ENCODE measurements around the gene ARPP21. TPM values are rescaled to one million over a fixed set of nuclear protein-coding genes. Genes with fewer than 3 reads are reported as not detected.

ARPP21 gene
- total RNA-seq, 2 donors from 2014 or later, result not detected

DNA sequence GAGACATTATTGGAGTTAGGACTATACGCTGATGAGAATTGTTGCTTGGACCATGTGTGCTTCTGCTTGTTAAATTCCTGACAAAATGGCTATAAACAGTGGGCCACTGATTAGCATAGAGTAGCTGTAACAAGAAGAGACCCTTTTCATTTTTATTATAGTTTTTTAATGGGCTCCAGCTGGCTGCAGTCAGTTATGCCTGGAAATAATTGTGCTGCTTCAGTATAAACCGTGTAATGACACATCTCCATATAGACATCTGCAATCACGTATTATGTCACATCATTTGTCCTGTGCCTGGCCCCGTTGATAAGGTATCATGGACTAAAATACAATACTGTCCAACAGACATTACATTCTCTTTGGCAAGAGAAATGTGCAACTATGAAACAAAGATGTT lies 50.9 kb downstream of the ARPP21 start:
- Histone ChIP-seq H3K4me1 (no peaks in the 10 kb centered on the region), H3K27ac (no peak overlapping the region), H3K4me3 (no peak overlapping the region), H3K27me3 (no peaks in the 10 kb centered on the region), H3K36me3 (no peaks in the 10 kb centered on the region), H3K9me3 (no peaks in the 10 kb centered on the region)
- TF ChIP-seq, protein P1, sequence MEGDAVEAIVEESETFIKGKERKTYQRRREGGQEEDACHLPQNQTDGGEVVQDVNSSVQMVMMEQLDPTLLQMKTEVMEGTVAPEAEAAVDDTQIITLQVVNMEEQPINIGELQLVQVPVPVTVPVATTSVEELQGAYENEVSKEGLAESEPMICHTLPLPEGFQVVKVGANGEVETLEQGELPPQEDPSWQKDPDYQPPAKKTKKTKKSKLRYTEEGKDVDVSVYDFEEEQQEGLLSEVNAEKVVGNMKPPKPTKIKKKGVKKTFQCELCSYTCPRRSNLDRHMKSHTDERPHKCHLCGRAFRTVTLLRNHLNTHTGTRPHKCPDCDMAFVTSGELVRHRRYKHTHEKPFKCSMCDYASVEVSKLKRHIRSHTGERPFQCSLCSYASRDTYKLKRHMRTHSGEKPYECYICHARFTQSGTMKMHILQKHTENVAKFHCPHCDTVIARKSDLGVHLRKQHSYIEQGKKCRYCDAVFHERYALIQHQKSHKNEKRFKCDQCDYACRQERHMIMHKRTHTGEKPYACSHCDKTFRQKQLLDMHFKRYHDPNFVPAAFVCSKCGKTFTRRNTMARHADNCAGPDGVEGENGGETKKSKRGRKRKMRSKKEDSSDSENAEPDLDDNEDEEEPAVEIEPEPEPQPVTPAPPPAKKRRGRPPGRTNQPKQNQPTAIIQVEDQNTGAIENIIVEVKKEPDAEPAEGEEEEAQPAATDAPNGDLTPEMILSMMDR (IDR thresholded peaks at IDR 0.05), result no peak
- no peak for DNase-seq (ENCODE audit: low spot score)

DNA sequence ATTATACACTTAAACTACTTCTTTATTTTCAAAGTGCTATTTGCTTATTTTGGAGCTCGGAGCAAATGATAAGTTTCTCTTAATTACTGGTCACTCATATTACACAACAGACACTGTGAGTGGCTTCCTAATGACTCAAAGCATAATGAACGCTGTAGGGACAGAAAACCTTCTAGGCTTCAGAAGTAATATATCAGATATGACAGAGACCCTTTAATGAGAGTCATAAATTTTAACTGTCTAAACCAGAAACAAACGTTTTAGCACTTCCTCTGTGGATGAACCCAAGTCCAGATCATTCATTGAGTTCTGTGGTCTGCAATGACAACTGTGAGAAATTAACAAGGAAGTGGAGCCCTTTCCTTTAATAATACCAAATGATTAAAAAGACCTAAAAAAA lies 66.6 kb downstream of the ARPP21 start:
- no peak for DNase-seq (ENCODE audit: low spot score)
- Histone ChIP-seq H3K27me3 (no peaks in the 10 kb centered on the region), H3K4me1 (no peaks in the 10 kb centered on the region), H3K4me3 (no peak overlapping the region), H3K36me3 (no peaks in the 10 kb centered on the region), H3K9me3 (no peaks in the 10 kb centered on the region), H3K27ac (no peak overlapping the region)
- TF ChIP-seq, protein P1 (IDR thresholded peaks at IDR 0.05), result no peak

DNA sequence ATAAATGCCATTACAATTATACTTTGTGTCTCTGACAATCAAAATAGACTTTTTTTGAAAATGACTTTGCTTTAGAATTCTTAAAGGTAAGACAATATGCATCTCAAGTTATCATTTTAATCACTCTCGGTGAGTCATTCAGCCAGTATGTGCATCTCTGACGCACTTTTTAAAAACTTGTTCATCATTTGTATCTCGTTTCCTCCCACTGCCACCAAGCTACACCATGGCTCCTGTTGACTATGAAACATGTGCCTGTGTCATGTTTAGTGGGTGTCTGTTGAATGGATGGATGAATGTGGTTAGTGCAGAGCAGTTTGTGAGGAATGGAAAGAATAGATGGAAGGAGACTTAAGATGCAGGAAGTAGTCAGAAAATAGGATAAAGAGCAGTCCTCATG lies 68.6 kb downstream of the ARPP21 start:
- TF ChIP-seq, protein P1 (IDR thresholded peaks at IDR 0.05), result no peak
- Histone ChIP-seq H3K27ac (no peak overlapping the region), H3K9me3 (no peaks in the 10 kb centered on the region), H3K4me1 (no peaks in the 10 kb centered on the region), H3K27me3 (no peaks in the 10 kb centered on the region), H3K4me3 (no peak overlapping the region), H3K36me3 (no peaks in the 10 kb centered on the region)
- DNase-seq (ENCODE audit: low spot score), result no peak

DNA sequence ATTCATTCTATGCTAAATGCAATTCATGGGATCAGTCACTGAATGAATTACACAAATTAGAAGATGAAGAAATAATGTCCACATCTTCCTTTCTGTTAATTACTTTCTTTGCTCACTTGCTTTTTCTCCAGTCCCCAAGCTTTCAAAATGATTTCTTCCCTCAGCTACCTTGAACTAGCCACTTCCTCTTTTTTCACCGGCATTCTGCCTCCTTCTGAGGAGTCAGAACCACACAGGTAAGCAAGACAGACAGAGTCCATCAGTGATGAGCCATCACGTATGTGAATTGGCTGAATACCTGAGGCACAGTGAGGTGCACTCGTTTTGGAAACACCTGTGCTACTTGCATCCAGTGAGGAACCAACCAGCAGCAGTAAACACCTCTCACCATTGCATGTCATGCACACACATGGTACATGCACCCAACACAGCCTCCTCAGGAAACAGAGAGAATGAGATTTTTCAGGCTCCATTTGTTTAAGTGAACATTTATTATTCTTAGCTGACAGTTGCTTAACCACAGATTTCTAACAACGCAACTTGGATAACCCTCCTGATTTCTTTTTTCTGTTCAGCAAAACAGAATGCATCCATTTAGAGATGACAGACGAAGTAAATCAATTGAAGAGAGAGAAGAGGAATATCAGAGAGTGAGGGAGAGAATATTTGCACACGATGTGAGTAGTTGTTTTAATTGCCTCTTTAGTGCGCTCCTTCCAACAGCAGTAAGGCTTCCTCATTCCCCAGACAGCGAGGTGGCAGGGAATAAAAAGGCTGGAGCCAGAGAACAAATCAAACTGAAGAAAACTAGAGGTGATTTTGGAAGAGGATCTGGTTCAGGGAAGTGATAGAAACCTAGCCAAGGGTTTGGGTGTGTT lies 69.3 kb downstream of the ARPP21 start:
- Histone ChIP-seq H3K4me1 (no peaks in the 10 kb centered on the region), H3K4me3 (no peak overlapping the region), H3K27me3 (no peaks in the 10 kb centered on the region), H3K9me3 (no peaks in the 10 kb centered on the region), H3K27ac (no peak overlapping the region), H3K36me3 (no peaks in the 10 kb centered on the region)
- TF ChIP-seq, protein P1 (IDR thresholded peaks at IDR 0.05), result no peak
- no peak for DNase-seq (ENCODE audit: low spot score)

DNA sequence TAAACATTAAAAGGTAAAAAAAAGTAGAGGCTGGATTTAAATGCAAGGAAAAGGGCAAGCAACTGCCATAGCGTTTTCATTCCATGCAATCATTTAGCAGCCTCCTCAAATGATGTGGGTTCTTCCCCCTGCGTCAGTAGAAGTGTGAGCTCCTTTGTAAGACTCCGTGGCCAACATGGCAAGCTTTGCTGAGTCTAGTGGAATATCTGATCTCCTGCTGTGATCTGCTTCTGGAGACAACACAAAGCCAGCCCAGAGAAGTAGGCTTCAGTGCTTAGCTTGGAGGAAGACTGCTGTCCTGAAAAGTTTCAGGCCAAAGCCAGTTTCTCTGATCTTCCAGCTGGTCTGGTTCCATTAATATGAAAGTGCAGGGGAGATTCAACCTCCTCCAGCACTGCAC lies 70.4 kb downstream of the ARPP21 start:
- H3K4me3 ChIP-seq, result no peak overlapping the region
- H3K27me3 ChIP-seq, result no peaks in the 10 kb centered on the region
- no peaks in the 10 kb centered on the region for H3K4me1 ChIP-seq
- H3K27ac ChIP-seq, result no peak overlapping the region
- H3K9me3 ChIP-seq, result no peaks in the 10 kb centered on the region
- no peak for DNase-seq (ENCODE audit: low spot score)
- TF ChIP-seq, protein P1 (IDR thresholded peaks at IDR 0.05), result no peak
- no peaks in the 10 kb centered on the region for H3K36me3 ChIP-seq

DNA sequence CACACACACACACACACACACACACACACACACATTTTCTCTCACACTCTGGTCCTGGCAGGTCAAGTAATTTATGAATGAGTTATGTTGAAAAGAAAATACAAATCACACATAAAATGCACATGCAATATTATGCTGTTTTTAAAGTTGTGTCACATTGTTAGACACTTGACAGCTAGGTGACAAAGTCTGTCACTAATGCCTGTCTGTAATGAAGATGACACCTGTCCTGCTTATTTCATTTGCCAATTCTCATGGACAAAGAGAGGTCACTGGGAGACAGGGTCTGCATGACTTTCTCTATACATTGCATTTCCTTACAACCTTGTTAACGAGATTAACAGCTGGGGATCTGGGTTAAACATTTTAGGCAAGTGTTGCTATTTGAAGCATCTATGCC lies 71.2 kb downstream of the ARPP21 start:
- H3K4me1 ChIP-seq, result no peaks in the 10 kb centered on the region
- DNase-seq (ENCODE audit: low spot score), result no peak
- no peaks in the 10 kb centered on the region for H3K36me3 ChIP-seq
- H3K9me3 ChIP-seq, result no peaks in the 10 kb centered on the region
- H3K27me3 ChIP-seq, result no peaks in the 10 kb centered on the region
- no peak overlapping the region for H3K4me3 ChIP-seq
- H3K27ac ChIP-seq, result no peak overlapping the region
- TF ChIP-seq, protein P1 (IDR thresholded peaks at IDR 0.05), result no peak

All from right atrium auricular region (tissue), 2 donors.